Activated T-cell treated with anti-CD3 and anti-CD28 coated beads for 4 hours (primary cell): ENCODE results near the gene PIK3C2B.
"Not testable (repeated sequence)": the region's sequence is repeated elsewhere in the genome, so short reads cannot be mapped to it uniquely, and the experiment has no call there.

Experiments
- DNase-seq: peaks from one replicate; pipeline ENCODE4 v3.0.0-alpha.2; 2020

The PIK3C2B gene

GRCh38 chr1:204506201-204506968 is 11.8 kb upstream of the PIK3C2B start:
- peak; percentile 64 for DNase-seq

- no peak for DNase-seq
Observed at GRCh38 chr1:204505674-204506200, 11.1 kb upstream of the PIK3C2B start.

- no peak for DNase-seq
Observed at GRCh38 chr1:204503913-204504519, 9.4 kb upstream of the PIK3C2B start.

- no peak for DNase-seq
Observed at GRCh38 chr1:204503122-204503912, 8.7 kb upstream of the PIK3C2B start.

GRCh38 chr1:204502241-204502640 is 7.6 kb upstream of the PIK3C2B start:
- DNase-seq: no peak

GRCh38 chr1:204499511-204500468 is 5.2 kb upstream of the PIK3C2B start:
- no peak for DNase-seq

- no peak for DNase-seq
Observed at GRCh38 chr1:204498981-204499380, 4.4 kb upstream of the PIK3C2B start.

- no peak for DNase-seq
Observed at GRCh38 chr1:204495777-204496176, 1.2 kb upstream of the PIK3C2B start.

GRCh38 chr1:204495078-204495753 is 611 bp upstream of the PIK3C2B start:
- DNase-seq: no peak

GRCh38 chr1:204493984-204494280 is 673 bp downstream of the PIK3C2B start:
- no peak for DNase-seq

GRCh38 chr1:204493145-204493983 is 1.2 kb downstream of the PIK3C2B start:
- no peak for DNase-seq

- DNase-seq: no peak
Observed at GRCh38 chr1:204491655-204492054, 3.0 kb downstream of the PIK3C2B start.

GRCh38 chr1:204487256-204487615 is 7.4 kb downstream of the PIK3C2B start:
- DNase-seq: no peak

GRCh38 chr1:204486513-204487255 is 7.9 kb downstream of the PIK3C2B start:
- DNase-seq: not testable (repeated sequence)

- no peak for DNase-seq
Observed at GRCh38 chr1:204483791-204484190, 10.8 kb downstream of the PIK3C2B start.

GRCh38 chr1:204480515-204480914 is 14.1 kb downstream of the PIK3C2B start:
- no peak for DNase-seq

GRCh38 chr1:204479387-204480136 is 15.0 kb downstream of the PIK3C2B start:
- DNase-seq: no peak

GRCh38 chr1:204478921-204479320 is 15.7 kb downstream of the PIK3C2B start:
- no peak for DNase-seq

- no peak for DNase-seq
Observed at GRCh38 chr1:204478172-204478899, 16.3 kb downstream of the PIK3C2B start.
